Esophagus muscularis mucosa (tissue), 4 donors: ENCODE measurements around the gene ZNF804A.

Source experiments
- CTCF ChIP-seq, 3 experiments: fragments of 200-600 bp in 2 of 3; fragments of 450-650 bp in 1 of 3; sonication (generic) in 2 of 3; IDR thresholded peaks; one replicate each; pipeline ENCODE4 v1.5.1; 2017 to 2019; ENCODE audit warnings: antibody characterized with exemption in 3 of 3, mild to moderate bottlenecking in 2 of 3, moderate library complexity in 1 of 3
- EP300 ChIP-seq: sonication (generic); formaldehyde crosslinking; IDR thresholded peaks from one replicate; pipeline ENCODE4 v1.6.1; 2017; ENCODE audit warnings: antibody characterized with exemption
- POLR2A ChIP-seq: fragments of 450-650 bp; IDR thresholded peaks from one replicate; pipeline ENCODE4 v1.6.1; 2017; ENCODE audit warnings: antibody characterized with exemption, moderate library complexity, mild to moderate bottlenecking, low read depth
- POLR2AphosphoS5 ChIP-seq, 2 donors: sonication (generic); formaldehyde crosslinking; IDR thresholded peaks; one replicate each; pipeline ENCODE4 v1.6.1; 2017; ENCODE audit warnings: antibody characterized with exemption in 2 of 2

GRCh38 chr2:184654945-184655344 lies 56.6 kb downstream of the ZNF804A start:
- TF ChIP-seq CTCF (IDR thresholded peaks at IDR 0.05) (no peak), POLR2A (no peak), POLR2AphosphoS5 (IDR thresholded peaks at IDR 0.05) (no peak), EP300 (no peak)
